Testis (tissue), 2 donors: Measurements from ENCODE around the gene IL9.

Experiments
- CTCF ChIP-seq, 3 experiments: fragments of 450-650 bp in 2 of 3; fragments of 200-600 bp in 1 of 3; sonication (generic) in 1 of 3; IDR thresholded peaks; one replicate each; pipeline ENCODE4 v1.5.1; 2016 to 2019; ENCODE audit warnings: antibody characterized with exemption in 3 of 3, mild to moderate bottlenecking in 2 of 3, moderate library complexity in 1 of 3
- POLR2A ChIP-seq: fragments of 450-650 bp; IDR thresholded peaks from one replicate; pipeline ENCODE4 v1.6.1; 2017; ENCODE audit warnings: antibody characterized with exemption, mild to moderate bottlenecking, moderate library complexity

GRCh38 chr5:135898651-135899050, 3.0 kb upstream of the IL9 start:
- TF ChIP-seq CTCF (IDR thresholded peaks at IDR 0.05) (no peak), POLR2A (no peak)
